Measurements from ENCODE around the gene CRYBA1. TPM values are rescaled to one million over a fixed set of nuclear protein-coding genes. Genes with fewer than 3 reads are reported as not detected.

The CRYBA1 gene
- total RNA-seq, 1 experiment from 2014 or later, result not detected

- H3K79me2 ChIP-seq (ENCODE audit: insufficient read depth, low read length), result peaks cover 56% of the 10 kb centered on the region
- H3K4me2 ChIP-seq (ENCODE audit: low read length), result peak overlapping the region; percentile 95
- CTCF ChIA-PET, result interaction anchor here (0.9 to 1.3 kb wide), 7 partner anchors 77 to 299 kb away, joined by 3 to 6 read pairs (median 4); no protein-coding TSS in a partner anchor
Measured at GRCh38 chr17:29292992-29293889, 46.6 kb downstream of the CRYBA1 start.

More at GRCh38 chr17:29292992-29293889, 46.6 kb downstream of the CRYBA1 start:
- DNase-seq (ENCODE audit: low read depth, low spot score) (no peak), ATAC-seq (peak; percentile 33)
- no peaks in the 10 kb centered on the region for H3K27me3 ChIP-seq (ENCODE audit: insufficient read depth, low read length)
- H3K9me2 ChIP-seq (ENCODE audit: insufficient read depth), result no peaks in the 10 kb centered on the region
- TF ChIP-seq RAD21 (IDR thresholded peaks at IDR 0.05; ENCODE audit: low read depth), result no peak
- no peak for TF ChIP-seq CEBPB (IDR thresholded peaks at IDR 0.05; ENCODE audit: low read depth)
- peak; percentile 32 for TF ChIP-seq ZFX (IDR thresholded peaks at IDR 0.05)
- TF ChIP-seq EZH2phosphoT487 (IDR thresholded peaks at IDR 0.05; ENCODE audit: borderline replicate concordance), result no peak
- no peak for TF ChIP-seq POLR2A (IDR thresholded peaks at IDR 0.05; ENCODE audit: borderline replicate concordance, extremely low read depth, insufficient read depth, insufficient read length)
- no peak for TF ChIP-seq CBX3 (IDR thresholded peaks at IDR 0.05; ENCODE audit: low read depth)
- peak; percentile 91 for TF ChIP-seq YY1 (IDR thresholded peaks at IDR 0.05; ENCODE audit: extremely low read depth, insufficient replicate concordance, low read depth, low read length)
- TF ChIP-seq JUND (IDR thresholded peaks at IDR 0.05), result no peak
- TF ChIP-seq TCF7L2 (IDR thresholded peaks at IDR 0.05; ENCODE audit: borderline replicate concordance, extremely low read depth, insufficient read depth, insufficient read length), result no peak
- TF ChIP-seq MAX (IDR thresholded peaks at IDR 0.05), result no peak
- no peak for TF ChIP-seq EGR1 (IDR thresholded peaks at IDR 0.05; ENCODE audit: low read depth)
- no peak for TF ChIP-seq CTCF (IDR thresholded peaks at IDR 0.05 in 2 of 3, conservative IDR thresholded peaks at IDR 0.05 in 1 of 3; ENCODE audit: borderline replicate concordance in 1 of 3, insufficient read depth in 1 of 3, low read depth in 2 of 3, low read length in 2 of 3)
- no peak for TF ChIP-seq POLR2AphosphoS5 (IDR thresholded peaks at IDR 0.05; ENCODE audit: low read depth, low read length)
- H3K4me3 ChIP-seq (replicated peaks in 1 of 2; ENCODE audit: low read depth in 1 of 2, low read length in 2 of 2), result peak overlapping the region; percentile 97
- TSS peak; percentile 66 for BruUV-seq (replicated peaks)
- H2AFZ ChIP-seq (ENCODE audit: low read depth, low read length, poor library complexity, severe bottlenecking), result no peak overlapping the region
- intact Hi-C loops (cut with micrococcal nuclease), result no loop called here
- peak overlapping the region; percentile 94 for H3K9ac ChIP-seq (ENCODE audit: low read length)
- peaks cover 31% of the 10 kb centered on the region; the same call in 1 of the 2 replicates for H4K20me1 ChIP-seq (ENCODE audit: insufficient read depth)
- POLR2A ChIA-PET, result interaction anchor here (0.6 to 1.9 kb wide), 24 partner anchors 8 to 148 kb away, joined by 3 to 14 read pairs (median 4); partner anchors contain the start of gene MYO18A
- H3K27ac ChIP-seq (ENCODE audit: low read depth, low read length), result peak overlapping the region; percentile 97
- peaks cover 11 to 19% of the 10 kb centered on the region in 2 experiments; a peak in 3 of 4 replicates for H3K4me1 ChIP-seq (ENCODE audit: control insufficient read depth in 1 of 2, insufficient read depth in 2 of 2, low read length in 2 of 2)
- H3K9me3 ChIP-seq (ENCODE audit: control insufficient read depth in 1 of 2, insufficient read depth in 1 of 2, low read depth in 1 of 2, low read length in 2 of 2), result no peaks in the 10 kb centered on the region
- peaks cover 3 to 19% of the 10 kb centered on the region in 2 experiments; a peak in 2 of 4 replicates for H3K36me3 ChIP-seq (ENCODE audit: control insufficient read depth in 1 of 2, insufficient read depth in 2 of 2, low read length in 2 of 2)
- RAD21 ChIA-PET (ENCODE audit: low non-redundant PET in 1 of 2, low total read pairs in 2 of 2, uncharacterized antibody in 2 of 2, unreplicated experiment in 2 of 2), result interaction anchor here in 1 of 2 experiments (0.6 kb wide), 1 partner anchor 12 kb away, joined by 3 read pairs; no protein-coding TSS in a partner anchor
